Fibroblast of gingiva (primary cell): ENCODE data around the gene SLC46A3.
"Not testable (repeated sequence)": the region's sequence is repeated elsewhere in the genome, so short reads cannot be mapped to it uniquely, and the experiment has no call there.

Experiments used
- DNase-seq: peaks from one replicate; pipeline ENCODE4 v3.0.0-alpha.2; 2011; ENCODE audit warnings: low read depth

SLC46A3 gene, protein sequence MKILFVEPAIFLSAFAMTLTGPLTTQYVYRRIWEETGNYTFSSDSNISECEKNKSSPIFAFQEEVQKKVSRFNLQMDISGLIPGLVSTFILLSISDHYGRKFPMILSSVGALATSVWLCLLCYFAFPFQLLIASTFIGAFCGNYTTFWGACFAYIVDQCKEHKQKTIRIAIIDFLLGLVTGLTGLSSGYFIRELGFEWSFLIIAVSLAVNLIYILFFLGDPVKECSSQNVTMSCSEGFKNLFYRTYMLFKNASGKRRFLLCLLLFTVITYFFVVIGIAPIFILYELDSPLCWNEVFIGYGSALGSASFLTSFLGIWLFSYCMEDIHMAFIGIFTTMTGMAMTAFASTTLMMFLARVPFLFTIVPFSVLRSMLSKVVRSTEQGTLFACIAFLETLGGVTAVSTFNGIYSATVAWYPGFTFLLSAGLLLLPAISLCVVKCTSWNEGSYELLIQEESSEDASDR

DNA sequence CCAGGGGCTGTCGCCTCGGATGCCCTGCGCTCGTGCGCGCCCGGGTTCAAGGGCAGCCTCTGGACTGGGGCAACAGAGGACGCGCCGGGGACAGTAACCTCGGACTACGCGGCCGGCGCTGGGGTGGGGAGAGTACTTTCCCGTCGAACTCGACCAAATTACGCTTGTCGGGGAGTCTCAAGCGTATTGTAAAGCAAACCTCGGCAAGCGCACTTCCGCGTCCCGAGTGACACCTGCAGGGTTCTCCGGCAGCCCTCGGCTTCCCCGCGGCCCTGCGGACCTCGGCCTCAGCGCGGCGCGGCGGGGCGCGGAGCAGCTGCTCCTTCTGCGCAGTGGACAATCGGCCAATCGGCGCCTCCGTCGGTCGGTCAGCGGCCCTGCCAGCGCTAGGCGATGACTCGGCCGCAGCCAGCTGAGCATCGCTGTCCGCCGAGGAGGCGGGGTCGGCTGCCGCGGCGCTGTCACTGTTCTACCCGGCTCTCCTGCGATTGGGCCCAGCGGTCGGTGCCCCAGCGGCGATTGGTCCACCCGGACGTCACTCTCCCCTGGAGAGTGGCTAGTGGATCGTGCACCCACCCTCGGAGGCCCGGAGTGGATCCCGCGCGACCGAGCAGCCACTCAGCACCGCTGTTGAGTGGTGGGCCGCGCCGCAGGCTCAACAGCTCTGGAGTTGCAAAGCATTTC lies at the start of gene SLC46A3:
SLC46A3 (minus strand) TSS at position 428 of the 684 bp plus-strand sequence. CDS start 972 bp downstream, outside the sequence.
- peak; percentile 99 for DNase-seq

DNA sequence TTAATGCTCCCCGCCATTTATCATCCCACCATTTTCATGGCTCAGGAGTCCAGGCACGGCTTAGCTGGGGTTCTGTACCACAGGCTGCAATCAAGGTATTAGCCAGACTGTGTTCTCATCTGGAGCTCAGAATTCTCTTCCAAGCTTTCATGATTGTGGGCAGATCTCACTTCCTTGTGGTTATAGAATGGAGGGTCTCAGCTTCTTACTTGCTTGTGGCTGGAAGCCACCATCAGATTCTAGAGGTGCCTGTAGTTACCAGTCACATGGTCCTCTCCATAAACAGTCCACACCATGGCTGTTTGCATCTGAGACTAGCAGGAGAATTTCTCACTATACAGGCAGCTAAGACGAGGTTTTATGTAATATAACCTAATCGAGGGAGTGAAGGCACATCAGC lies 45.1 kb upstream of the SLC46A3 start:
- DNase-seq = no peak

DNA sequence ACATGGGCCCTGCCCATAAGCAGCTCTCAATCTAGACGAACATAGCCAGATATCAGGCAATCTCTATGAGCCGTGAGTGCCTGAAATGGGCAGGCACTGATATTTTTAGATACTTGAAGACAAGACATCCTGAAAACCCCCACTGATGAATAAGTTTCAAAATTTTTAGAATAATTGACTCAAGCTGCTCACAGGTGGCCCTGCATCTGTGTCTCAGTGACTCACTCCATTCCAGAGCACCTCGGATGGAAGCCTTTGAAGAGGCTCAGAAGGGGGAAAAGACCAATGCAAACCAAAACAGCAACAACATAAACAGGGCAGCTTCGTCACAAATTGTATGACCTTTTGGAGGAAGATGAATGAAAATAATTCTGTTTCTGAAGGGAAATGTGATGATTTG lies 42.8 kb upstream of the SLC46A3 start:
- no peak for DNase-seq

DNA sequence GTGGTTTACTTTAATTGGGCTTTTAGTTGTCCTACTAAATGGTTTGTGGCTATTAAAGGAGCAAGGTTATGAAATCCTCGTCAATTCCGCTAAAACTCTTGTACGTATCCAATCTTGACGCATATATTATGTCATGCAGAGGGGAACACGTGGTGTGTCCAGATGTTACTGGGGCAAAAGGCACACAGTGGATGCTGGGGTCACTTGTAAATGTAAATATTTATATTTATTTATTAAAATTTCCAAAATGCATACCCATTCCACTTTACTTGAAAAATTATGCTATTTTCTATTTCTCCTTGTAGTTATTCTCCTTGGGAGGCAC lies 36.7 kb upstream of the SLC46A3 start:
- no peak for DNase-seq

DNA sequence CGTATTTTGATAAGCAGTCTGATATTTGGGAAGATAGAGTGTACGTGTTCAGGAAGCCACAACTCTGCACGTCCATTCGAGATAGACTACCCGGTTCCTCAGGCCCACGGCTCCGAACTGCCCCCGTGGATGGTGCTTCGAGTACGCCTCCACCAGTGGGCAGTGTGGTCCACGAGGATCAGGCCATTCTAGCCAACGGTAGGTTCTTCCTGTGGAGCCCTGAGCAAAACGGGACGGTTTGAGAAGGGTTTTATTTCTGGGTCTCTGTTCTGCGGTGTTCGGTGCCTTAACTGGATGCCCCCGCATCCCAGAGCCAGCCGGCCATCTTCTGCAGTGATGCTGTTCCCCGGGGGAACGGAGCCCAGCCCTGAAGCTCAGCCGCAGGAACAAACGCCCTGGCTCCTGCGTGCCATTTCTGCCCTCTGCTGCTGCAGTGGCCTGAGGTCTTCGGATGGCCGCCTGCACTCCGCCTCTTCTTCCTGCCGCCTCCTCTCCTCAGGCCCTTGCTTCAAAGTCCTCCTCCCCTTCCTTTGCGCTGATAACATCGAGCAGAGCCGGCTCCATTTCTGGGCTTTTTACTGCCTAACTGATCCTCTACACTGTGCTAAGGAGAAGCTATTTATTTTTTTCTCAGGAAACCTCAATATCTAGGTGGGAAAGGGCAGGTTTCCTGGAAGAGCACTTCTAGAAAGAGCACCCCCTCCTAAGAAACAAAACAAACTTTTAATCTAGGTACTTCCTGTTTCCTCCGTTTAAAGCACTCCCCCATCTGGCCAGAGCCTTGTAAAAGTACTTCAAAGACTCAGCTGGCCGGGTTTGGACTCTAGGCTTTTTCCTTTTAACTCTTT lies 36.2 kb upstream of the SLC46A3 start:
- DNase-seq = no peak

DNA sequence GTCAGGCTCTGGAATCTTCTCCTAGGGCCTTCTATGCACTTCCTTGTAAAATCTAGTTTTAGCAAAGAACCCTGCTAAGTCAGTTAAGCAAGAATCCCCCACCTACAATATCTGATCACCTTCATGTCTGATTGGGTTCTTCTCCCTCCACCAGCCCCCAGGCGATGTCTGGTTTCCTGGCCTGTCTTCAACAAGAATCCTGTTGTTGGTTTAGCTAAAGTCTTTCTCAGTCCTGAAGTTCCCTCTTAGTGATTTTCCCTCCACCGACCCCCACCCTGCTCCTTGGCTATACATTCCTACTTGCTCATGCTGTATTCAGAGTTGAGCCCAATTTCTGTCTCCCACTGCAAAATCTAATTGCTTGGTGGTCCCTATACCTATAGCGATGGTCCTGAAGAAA lies 35.2 kb upstream of the SLC46A3 start:
- no peak for DNase-seq

DNA sequence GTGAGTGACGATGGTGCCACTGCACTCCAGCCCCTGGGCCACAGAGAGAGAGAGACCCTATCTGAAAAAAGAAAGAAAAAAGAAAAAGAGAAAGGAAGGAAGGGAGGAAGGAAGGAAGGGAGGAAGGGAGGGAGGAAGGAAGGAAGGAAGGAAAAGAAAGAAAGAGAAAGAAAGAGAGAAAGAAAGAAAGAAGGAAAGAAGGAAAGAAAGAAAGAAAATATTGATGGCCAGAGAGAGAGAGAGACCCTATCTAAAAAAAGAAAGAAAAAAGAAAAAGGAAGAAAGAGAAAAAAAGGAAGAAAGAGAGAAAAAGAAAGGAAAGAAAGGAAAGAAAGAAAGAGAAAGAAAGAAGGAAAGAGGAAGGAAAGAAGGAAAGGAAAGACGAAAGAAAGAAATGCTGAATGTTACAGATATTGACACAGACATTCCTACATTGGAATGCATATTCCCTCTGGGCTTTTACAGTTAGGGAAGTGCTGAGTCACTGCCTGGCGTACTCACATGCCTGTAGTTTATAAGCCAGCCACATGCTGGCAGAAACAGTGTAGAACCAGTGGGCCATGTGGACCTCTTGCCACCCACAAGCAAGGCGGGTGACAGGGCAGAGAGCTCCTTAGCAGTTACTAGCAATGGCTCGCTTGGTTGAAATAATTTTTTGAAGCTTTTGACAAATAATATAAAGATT lies 34.6 kb upstream of the SLC46A3 start:
- DNase-seq = peak; percentile 95

DNA sequence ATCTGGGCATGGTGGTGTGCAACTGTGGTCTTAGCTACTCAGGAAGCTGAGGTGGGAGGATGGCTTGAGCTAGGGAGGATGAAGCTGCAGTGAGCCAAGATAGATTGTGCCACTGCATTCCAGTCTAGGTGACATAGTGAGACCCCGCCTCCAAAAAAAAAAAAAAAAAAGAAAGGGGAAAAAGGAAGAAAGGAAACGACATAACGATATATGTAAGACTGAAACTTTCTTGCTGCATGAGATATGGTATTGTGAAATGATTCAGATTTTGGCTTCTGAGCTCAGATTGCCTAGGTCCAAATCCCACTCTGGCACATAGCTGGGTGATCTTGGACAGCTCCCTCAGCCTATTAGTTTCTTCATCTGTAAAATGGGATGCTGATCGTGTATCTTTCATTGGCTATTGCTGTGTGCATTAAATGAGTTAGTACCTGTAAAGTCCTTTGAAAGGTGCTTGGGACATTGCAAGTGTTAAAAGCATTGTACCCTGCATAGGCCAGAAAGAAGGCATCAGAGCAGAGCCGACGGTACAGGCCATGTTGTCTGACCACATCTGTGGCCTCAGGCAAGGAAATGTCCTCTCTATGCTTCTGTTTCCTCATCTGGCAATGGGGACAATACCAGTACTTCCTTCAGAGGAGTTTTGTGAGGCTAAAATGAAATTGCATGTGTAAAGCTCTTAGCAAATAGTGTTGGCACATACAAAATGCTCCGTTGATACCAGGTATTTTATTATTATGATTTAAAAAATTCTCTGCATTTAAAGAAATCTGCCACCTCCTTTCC lies 32.6 kb upstream of the SLC46A3 start:
- DNase-seq = no peak

DNA sequence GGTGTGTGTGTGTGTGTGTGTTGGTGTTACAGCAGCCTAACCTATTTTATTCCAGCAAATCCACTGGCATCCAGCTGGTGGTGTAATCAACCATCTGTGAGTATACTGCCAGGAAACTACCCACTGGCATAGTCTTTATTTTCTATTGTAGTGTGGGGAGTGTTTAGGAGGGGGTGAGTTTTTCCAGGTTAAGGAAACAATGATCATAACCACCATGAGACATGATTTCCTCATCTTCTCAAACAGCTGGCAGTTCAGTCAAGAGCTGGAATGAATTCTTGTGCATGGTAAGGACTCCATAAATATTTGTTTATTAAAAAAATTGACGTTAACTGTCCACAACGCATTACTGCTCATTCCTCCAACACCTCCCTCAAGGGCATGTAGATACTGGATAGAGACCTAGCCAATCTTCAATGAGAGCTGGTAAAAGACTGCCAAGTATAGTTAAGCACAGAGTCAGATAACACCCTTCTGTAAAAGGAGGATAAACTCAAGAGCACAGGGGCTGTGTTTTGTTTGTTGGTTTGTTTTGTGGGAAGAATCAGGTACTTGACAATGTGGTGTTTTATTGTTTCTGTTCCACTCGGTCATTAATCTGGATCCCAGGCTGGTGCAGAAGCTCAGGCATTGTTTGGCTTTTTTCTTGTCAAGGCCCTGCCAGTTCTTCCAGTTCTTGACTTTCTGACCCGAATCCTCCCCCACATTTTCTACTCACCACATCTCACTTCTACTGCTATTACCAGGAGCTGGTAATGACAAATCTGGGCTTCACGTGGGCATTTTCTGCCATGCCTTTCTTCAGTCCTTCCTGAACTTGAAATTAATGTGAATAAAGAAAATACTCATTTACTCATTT lies 31.6 kb upstream of the SLC46A3 start:
- peak; percentile 49 for DNase-seq

DNA sequence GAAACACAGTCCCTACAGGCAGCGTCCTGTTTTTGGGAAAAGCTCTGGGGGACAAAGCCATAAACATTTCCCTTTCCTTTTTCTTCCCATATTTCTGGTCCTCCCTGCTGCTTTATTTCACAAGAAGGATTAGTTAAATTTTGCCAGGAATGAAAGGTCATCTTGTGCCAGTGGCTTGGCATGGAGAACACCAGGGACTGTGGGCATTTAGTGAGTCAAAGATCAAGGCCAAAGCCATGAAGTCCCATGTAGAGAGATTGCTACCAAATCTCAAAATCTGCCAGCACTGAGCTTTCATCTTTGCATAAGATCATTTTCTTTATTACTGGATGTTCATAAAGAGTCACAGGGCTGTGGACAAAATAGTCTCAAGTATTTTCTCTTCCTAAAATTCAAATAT lies 29.1 kb upstream of the SLC46A3 start:
- DNase-seq = no peak

DNA sequence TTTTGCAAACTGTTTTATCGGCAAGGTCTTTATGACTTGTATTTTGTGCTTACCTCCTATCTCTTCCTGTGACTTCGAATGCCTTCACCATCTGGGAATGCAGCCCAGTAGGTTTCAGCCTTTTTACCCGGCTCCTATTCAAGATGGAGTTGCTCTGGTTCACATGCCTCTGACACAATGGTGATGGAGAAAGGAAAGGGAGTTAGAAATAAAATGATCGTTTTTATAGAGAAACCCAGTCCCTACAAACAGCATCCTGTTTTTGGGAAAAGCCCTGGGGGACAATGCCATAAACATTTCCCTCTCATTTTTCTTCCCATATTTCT lies 27.5 kb upstream of the SLC46A3 start:
- DNase-seq = no peak

DNA sequence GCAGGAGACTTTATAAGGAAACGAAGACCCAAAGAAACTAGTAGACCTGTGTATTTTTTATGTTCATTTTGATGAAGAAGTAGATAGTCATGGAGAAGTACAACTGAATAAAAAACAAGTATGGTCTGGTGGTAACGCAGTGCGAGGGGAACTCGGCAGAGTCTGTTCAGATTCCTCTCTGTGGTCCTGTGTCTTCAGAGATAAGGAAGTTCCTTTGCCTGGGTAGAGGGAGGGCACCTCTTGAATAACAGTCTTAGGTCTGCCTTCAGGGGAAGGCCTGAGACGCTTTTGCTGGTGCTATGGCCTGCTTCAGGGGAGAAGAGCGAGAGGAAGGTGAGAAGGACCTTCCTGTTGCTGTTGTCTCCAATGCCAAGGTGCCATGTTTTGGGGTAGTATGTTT lies 25.9 kb upstream of the SLC46A3 start:
- no peak for DNase-seq

DNA sequence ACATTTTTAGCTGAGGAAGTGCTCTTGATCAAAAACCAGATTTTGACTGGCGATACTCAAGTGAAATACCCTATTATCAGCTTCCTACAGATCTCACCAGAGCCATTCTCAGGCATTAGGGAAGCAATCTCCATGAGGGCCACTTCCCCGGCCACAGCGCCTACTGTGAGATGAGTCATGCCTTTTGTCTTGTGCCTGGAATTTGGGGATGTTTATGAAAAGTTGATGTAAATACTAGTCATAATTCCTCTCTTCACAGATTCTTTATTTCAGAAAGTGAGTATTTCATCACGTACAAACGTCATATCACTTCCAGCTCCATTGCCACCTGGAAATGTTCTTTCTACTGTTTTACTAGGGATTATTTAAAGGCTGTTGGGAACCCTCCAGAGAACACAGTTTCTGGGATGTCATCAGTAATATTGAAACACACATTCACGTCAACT lies 25.3 kb upstream of the SLC46A3 start:
- peak; percentile 72 for DNase-seq

DNA sequence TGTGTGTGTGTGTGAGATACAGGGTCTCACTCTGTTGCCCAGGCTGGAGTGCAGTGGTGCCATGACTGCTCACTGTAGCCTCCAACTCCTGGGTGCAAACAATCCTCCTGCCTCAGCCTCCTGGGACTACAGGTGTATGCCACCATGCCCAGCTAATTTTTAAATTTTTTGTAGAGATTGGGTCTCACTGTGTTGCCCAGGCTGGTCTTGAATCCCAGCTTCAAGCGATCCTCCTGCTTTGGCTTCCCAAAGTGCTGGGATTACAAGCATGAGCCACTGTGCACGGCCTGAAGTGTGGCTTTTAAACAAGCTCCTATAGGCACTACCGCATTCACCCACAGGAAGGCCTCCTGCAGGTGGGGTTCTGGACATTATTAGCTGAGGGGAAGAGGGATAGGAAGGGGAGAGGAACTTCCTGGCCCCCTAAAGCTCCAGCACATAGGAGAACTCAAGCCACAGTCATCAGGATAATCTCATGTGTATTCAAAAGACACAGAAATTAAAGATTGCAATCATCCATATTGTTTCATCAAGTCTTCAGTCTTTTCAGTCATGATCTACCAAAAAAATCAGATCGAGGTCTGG lies 24.8 kb upstream of the SLC46A3 start:
- DNase-seq = no peak

DNA sequence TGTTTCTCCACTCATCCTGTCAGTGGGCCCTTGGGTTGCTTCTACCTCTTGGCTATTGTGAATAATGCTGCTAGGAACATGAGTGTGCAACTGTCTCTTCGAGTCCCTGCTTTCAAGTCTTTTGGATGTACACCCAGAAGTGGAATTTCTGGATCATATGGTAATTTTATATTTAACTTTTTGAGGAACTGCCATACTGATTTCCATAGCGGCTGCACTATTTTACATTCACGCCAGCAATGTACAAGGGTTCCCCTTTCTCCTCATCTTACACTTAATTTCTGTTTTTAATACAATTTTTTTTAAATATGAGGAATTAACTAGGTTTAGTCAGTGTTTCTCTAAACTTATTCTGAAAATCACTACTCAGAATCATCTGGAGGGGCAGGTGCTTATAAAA lies 24.2 kb upstream of the SLC46A3 start:
- DNase-seq = no peak

DNA sequence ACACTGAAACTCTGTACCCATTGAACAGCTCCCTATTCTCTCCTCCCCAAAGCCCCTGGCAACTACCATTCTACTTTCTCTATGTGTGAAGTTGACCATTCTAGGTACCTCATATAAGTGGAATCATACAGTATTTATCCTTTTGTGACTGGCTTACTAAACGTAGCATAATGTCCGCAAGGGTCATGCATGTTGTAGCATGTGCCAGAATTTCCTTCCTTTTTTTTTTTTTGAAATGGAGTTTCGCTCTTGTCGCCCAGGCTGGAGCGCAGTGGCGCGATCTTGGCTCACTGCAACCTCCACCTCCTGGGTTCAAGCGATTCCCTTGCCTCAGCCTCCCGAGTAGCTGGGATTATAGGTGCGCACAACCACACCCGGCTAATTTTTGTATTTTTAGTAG lies 23.7 kb upstream of the SLC46A3 start:
- not testable (repeated sequence) for DNase-seq

DNA sequence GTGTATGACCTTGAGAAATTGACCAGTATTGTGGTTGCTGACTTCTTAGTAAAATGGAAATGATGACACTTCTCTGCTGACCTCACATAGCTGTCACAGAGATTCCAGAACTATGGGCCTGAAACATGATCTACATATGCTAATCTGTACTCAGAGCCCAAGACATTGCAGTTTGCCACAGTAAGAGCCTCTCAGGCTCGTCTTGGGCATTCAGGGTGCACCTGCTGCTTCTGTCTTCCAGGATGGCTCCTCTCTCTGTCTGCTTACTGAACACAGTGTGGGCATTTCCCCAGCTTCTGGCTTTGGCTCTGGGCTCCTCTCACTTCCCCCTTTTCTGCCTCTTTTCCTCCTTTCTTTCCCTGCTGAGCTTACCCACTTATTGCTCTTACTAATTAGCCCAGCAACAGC lies 22.3 kb upstream of the SLC46A3 start:
- peak; percentile 53 for DNase-seq

DNA sequence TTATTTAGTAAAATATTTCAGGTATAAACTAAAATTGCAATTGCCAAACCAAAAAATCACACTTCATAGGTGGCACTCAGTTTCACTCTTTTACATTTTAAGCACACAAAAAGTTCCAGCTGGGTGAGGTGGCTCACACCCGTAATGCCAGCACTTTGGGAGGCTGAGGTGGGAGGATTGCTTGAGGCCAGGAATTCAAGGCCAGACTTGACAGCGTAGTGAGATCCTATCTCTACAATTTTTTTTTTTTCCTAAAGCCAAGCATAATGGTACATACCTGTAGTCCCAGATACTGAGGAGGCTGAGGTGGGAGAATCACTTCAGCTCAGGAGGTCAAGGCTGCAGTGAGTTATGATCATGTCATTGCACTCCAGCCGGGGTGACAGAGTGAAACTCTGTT lies 20.6 kb upstream of the SLC46A3 start:
- no peak for DNase-seq

DNA sequence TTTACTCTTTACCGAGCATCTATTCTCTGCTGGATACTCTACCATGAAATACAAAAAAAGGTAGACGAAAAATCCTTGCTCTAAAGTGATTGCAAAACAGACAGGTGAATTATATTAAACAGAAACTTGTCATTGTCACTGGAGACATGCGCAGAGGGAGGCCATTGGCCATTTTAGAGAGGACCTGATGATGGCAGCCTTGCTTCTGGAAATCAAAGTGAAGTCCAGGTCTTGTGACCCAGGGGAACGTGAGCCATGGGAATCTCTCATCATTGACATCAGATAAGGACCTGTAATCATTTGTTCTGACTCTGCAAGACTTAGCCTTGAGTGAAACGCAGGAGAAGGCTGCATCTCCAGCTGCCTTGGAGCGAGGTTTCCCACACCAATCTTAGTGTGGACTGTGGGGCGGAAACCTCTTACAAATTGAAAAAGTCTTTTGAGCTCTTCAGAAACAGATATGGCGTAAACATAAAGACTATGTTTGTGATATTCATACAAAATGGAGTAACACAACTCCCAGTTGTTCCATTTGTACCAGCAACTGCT lies 16.8 kb upstream of the SLC46A3 start:
- DNase-seq = no peak

DNA sequence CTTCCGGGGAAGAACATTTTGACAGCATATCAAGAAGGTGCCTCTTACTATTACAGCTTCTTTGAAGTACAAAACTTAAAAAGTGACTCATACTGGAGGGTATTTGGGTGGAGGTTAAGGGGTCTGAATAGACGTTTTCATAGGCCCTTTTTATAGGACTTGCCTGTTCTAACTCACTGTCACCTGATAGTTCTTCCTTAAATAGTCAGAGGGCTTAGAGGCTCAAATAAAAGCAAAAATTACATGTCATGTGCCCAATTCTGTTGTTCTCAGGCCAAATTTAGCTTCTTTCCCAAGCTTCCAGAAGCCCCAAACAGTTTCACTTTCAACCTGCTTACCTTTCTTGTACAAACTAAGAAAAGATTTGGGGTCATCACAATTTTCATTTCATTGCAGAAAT lies 16.1 kb upstream of the SLC46A3 start:
- no peak for DNase-seq
